Type B pancreatic cell (in vitro differentiated cells): ENCODE measurements around the gene TPMT. TPM values are rescaled to one million over a fixed set of nuclear protein-coding genes. Genes with fewer than 3 reads are reported as not detected.

Experiments
- DNase-seq: peaks from one replicate; pipeline ENCODE4 v3.0.0; 2021; ENCODE audit warnings: mixed read lengths; ENCODE audit not compliant: unreplicated experiment; ENCODE audit errors: extremely low spot score
- H3K27ac Mint-ChIP-seq: 2 replicates; pipeline ENCODE4 v1.8.0; 2021; ENCODE audit warnings: mild to moderate bottlenecking, mixed read lengths
- H3K27me3 Mint-ChIP-seq: 2 replicates; pipeline ENCODE4 v1.8.0; 2021; ENCODE audit warnings: mixed read lengths
- H3K36me3 Mint-ChIP-seq: 2 replicates; pipeline ENCODE4 v1.8.0; 2021; ENCODE audit warnings: mixed read lengths
- H3K4me1 Mint-ChIP-seq: one replicate; pipeline ENCODE4 v1.8.0; 2021; ENCODE audit warnings: mixed read lengths; ENCODE audit not compliant: unreplicated experiment
- H3K4me3 Mint-ChIP-seq: 2 replicates; pipeline ENCODE4 v1.8.0; 2021; ENCODE audit warnings: mild to moderate bottlenecking, mixed read lengths
- H3K9me3 Mint-ChIP-seq: 2 replicates; pipeline ENCODE4 v1.8.0; 2021; ENCODE audit warnings: mixed read lengths
- CTCF ChIP-seq: fragments of 200-600 bp; sonication (generic); conservative IDR thresholded peaks from 2 replicates; pipeline ENCODE4 v1.5.0; 2021; ENCODE audit warnings: antibody characterized with exemption, mild to moderate bottlenecking
- total RNA-seq: library from RNA; stranded (reverse); gene quantifications from 2 replicates; pipeline ENCODE4 v1.2.1, GENCODE V29; 2021; ENCODE audit warnings: low replicate concordance

The TPMT gene
- total RNA-seq, 1 donor from 2014 or later = 12.8 TPM

DNA sequence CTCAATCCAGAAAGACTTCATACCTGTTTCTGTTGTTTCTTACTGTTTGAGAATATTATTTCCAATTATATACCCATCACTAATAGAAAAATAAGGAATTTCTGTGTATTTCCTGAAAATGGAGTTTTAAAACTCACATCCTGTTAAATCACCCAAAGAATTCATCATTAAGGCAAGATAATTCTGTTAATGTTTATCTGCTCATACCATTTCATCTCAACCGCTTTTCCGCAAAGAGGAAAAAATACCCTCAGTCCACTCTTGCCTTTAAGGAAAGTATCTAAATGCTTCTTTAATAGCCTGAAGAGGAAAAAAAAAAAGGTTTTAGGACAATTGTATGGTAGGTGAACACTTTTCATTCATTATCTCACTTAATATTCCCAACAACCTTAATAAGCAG lies 7.3 kb downstream of the TPMT start:
- peak overlapping the region; percentile 84 for H3K27ac Mint-ChIP-seq
- TF ChIP-seq CTCF = no peak
- H3K4me1 Mint-ChIP-seq = peaks cover 4% of the 10 kb centered on the region
- peaks cover under 1% of the 10 kb centered on the region for H3K9me3 Mint-ChIP-seq
- peaks cover 12% of the 10 kb centered on the region for H3K36me3 Mint-ChIP-seq
- no peak for DNase-seq
- H3K4me3 Mint-ChIP-seq = no peak overlapping the region
- H3K27me3 Mint-ChIP-seq = no peaks in the 10 kb centered on the region

GRCh38 chr6:18147160-18147559 lies 7.7 kb downstream of the TPMT start:
- Mint-ChIP-seq H3K27me3 (no peaks in the 10 kb centered on the region), H3K4me3 (no peak overlapping the region), H3K27ac (peak overlapping the region; percentile 84), H3K9me3 (no peaks in the 10 kb centered on the region), H3K4me1 (peaks cover 6% of the 10 kb centered on the region), H3K36me3 (peaks cover 16% of the 10 kb centered on the region)
- TF ChIP-seq CTCF = no peak
- DNase-seq = no peak

GRCh38 chr6:18142591-18142861 lies 12.4 kb downstream of the TPMT start:
- Mint-ChIP-seq H3K4me1 (peaks cover 16% of the 10 kb centered on the region), H3K9me3 (no peaks in the 10 kb centered on the region), H3K36me3 (peaks cover 33% of the 10 kb centered on the region), H3K27ac (no peak overlapping the region), H3K4me3 (no peak overlapping the region), H3K27me3 (no peaks in the 10 kb centered on the region)
- DNase-seq = no peak
- TF ChIP-seq CTCF = no peak

GRCh38 chr6:18141805-18142590 lies 12.9 kb downstream of the TPMT start:
- peaks cover 16% of the 10 kb centered on the region for H3K4me1 Mint-ChIP-seq
- no peak for TF ChIP-seq CTCF
- DNase-seq = no peak
- no peaks in the 10 kb centered on the region for H3K9me3 Mint-ChIP-seq
- H3K36me3 Mint-ChIP-seq = peaks cover 31% of the 10 kb centered on the region
- no peaks in the 10 kb centered on the region for H3K27me3 Mint-ChIP-seq
- no peak overlapping the region for H3K27ac Mint-ChIP-seq
- H3K4me3 Mint-ChIP-seq = no peak overlapping the region

DNA sequence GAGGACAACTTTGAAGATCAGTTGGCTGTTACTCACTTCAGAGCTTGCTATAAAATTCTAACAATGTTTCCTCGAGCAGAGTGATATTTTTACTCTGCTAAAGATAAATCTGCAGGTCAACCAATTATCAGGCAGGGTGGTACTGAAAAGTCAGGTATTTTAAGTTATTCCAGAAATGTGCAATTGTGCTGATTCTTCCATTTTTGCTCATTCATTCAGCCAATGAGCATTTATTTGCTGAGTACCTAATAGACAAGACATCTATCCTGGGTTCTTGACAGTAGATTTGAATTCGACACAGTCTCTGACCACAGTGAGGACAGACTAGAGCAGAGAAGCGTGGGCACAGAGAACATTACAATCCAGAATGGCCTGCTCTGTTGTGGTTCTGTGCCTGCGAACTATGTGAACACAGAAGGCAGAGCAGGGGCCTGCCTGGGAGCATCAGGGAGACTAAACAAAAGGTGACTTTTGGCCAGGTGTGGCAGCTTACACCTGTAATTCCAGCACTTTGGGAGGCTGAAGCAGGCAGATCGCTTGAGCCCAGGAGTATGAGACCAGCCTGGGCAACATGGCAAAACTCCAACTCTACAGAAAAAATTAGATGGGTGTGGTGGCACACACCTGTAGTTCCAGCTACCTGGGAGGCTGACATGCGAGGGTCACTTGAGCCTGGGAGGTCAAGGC lies 14.8 kb downstream of the TPMT start:
- no peak for DNase-seq
- Mint-ChIP-seq H3K4me3 (no peak overlapping the region), H3K9me3 (no peaks in the 10 kb centered on the region), H3K27me3 (no peaks in the 10 kb centered on the region), H3K36me3 (peaks cover 37% of the 10 kb centered on the region), H3K4me1 (peaks cover 16% of the 10 kb centered on the region), H3K27ac (peak overlapping the region; percentile 58)
- TF ChIP-seq CTCF = no peak
